Smooth muscle cell (in vitro differentiated cells): ENCODE measurements around the gene CAPN10. TPM values are rescaled to one million over a fixed set of nuclear protein-coding genes. Genes with fewer than 3 reads are reported as not detected.

Experiments
- DNase-seq: peaks from one replicate; lab custom pipeline; 2025; ENCODE audit not compliant: unreplicated experiment; lab: John Stamatoyannopoulos, UW
- H2AFZ ChIP-seq: fragments of 200-600 bp; sonication (generic); 2 replicates; pipeline ENCODE4 v1.6.0; 2016; ENCODE audit warnings: antibody characterized with exemption, low read depth, mild to moderate bottlenecking
- H3F3A ChIP-seq: fragments of 200-600 bp; sonication (generic); 2 replicates; pipeline ENCODE4 v1.6.0; 2017; ENCODE audit warnings: antibody characterized with exemption, low read depth
- H3K27ac ChIP-seq: fragments of 200-600 bp; sonication (generic); 2 replicates; pipeline ENCODE4 v1.5.1; 2016; ENCODE audit warnings: low read depth, mild to moderate bottlenecking
- H3K27me3 ChIP-seq: fragments of 200-600 bp; sonication (generic); 2 replicates; pipeline ENCODE4 v1.6.1; 2016; ENCODE audit warnings: low read depth, mild to moderate bottlenecking
- H3K36me3 ChIP-seq: fragments of 200-600 bp; sonication (generic); 2 replicates; pipeline ENCODE4 v1.5.1; 2016; ENCODE audit warnings: low read depth
- H3K4me1 ChIP-seq: fragments of 200-600 bp; sonication (generic); 2 replicates; pipeline ENCODE4 v1.5.1; 2016; ENCODE audit warnings: low read depth
- H3K4me2 ChIP-seq: fragments of 200-600 bp; sonication (generic); 2 replicates; pipeline ENCODE4 v1.6.0; 2016; ENCODE audit warnings: mild to moderate bottlenecking
- H3K4me3 ChIP-seq: fragments of 200-600 bp; sonication (generic); 2 replicates; pipeline ENCODE4 v1.5.1; 2016; ENCODE audit warnings: mild to moderate bottlenecking
- H3K79me2 ChIP-seq: fragments of 200-600 bp; sonication (generic); 2 replicates; pipeline ENCODE4 v1.6.0; 2016; ENCODE audit warnings: low read depth, mild to moderate bottlenecking
- H3K9ac ChIP-seq: fragments of 200-600 bp; sonication (generic); 2 replicates; pipeline ENCODE4 v1.6.0; 2016; ENCODE audit warnings: low read depth
- H3K9me3 ChIP-seq: fragments of 200-600 bp; sonication (generic); replicated peaks from 2 replicates; pipeline ENCODE4 v1.5.1; 2016; ENCODE audit warnings: low read depth
- H4K20me1 ChIP-seq: fragments of 200-600 bp; sonication (generic); 2 replicates; pipeline ENCODE4 v1.6.0; 2016; ENCODE audit warnings: low read depth
- WGBS: methylation state at CpG from one replicate; pipeline ENCODE4 v1.1.7; 2016; ENCODE audit warnings: low lambda C conversion rate; 5-methylcytosine and 5-hydroxymethylcytosine counted together
- polyA plus RNA-seq: library from polyadenylated mRNA; unstranded; fragments of >200 nt; fragmentation: Nextera tagmentation; extraction: Ambion mirVana; gene quantifications from 2 replicates; pipeline ENCODE4 v1.2.1, GENCODE V29; 2016
- total RNA-seq: library from RNA; depleted of rRNA; stranded (reverse); fragments of >200 nt; gene quantifications from 2 replicates; pipeline ENCODE4 v1.2.3, GENCODE V29; 2014
- TF ChIP-seq, protein P1 (sequence below): fragments of 200-600 bp; sonication (generic); IDR thresholded peaks from 2 replicates; pipeline ENCODE4 v1.5.1; 2017; ENCODE audit warnings: borderline replicate concordance, mild to moderate bottlenecking, antibody characterized with exemption; ENCODE audit not compliant: insufficient read depth, poor library complexity, severe bottlenecking

CAPN10 gene
- total and polyA plus RNA-seq, 2 experiments from 2014 or later = 6.6 to 17.0 TPM

- Histone ChIP-seq H2AFZ (no peak overlapping the region), H3K4me2 (no peak overlapping the region), H3K36me3 (no peaks in the 10 kb centered on the region), H3K9ac (no peak overlapping the region), H3K79me2 (peaks cover 36% of the 10 kb centered on the region), H3K27ac (no peak overlapping the region), H3K27me3 (no peaks in the 10 kb centered on the region), H3K9me3 (no peaks in the 10 kb centered on the region), H3K4me3 (no peak overlapping the region), H3F3A (no peaks in the 10 kb centered on the region), H3K4me1 (peaks cover 12% of the 10 kb centered on the region), H4K20me1 (peaks cover 55% of the 10 kb centered on the region)
- 98% methylated on average over 21 of the region's 21 CpGs for WGBS
- no peak for DNase-seq
- TF ChIP-seq, protein P1, sequence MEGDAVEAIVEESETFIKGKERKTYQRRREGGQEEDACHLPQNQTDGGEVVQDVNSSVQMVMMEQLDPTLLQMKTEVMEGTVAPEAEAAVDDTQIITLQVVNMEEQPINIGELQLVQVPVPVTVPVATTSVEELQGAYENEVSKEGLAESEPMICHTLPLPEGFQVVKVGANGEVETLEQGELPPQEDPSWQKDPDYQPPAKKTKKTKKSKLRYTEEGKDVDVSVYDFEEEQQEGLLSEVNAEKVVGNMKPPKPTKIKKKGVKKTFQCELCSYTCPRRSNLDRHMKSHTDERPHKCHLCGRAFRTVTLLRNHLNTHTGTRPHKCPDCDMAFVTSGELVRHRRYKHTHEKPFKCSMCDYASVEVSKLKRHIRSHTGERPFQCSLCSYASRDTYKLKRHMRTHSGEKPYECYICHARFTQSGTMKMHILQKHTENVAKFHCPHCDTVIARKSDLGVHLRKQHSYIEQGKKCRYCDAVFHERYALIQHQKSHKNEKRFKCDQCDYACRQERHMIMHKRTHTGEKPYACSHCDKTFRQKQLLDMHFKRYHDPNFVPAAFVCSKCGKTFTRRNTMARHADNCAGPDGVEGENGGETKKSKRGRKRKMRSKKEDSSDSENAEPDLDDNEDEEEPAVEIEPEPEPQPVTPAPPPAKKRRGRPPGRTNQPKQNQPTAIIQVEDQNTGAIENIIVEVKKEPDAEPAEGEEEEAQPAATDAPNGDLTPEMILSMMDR = no peak
Observed at GRCh38 chr2:240590681-240591111, 4.2 kb downstream of the CAPN10 start.

GRCh38 chr2:240591226-240591625, 4.7 kb downstream of the CAPN10 start:
- peaks cover 32% of the 10 kb centered on the region for H3K79me2 ChIP-seq
- no peaks in the 10 kb centered on the region for H3K36me3 ChIP-seq
- H3K4me1 ChIP-seq = peaks cover 12% of the 10 kb centered on the region
- H3K27me3 ChIP-seq = no peaks in the 10 kb centered on the region
- no peak overlapping the region for H3K27ac ChIP-seq
- no peak for DNase-seq
- no peak overlapping the region for H2AFZ ChIP-seq
- no peak overlapping the region for H3K9ac ChIP-seq
- H3F3A ChIP-seq = no peaks in the 10 kb centered on the region
- H3K9me3 ChIP-seq = no peaks in the 10 kb centered on the region
- 88% methylated on average over 6 of the region's 6 CpGs for WGBS
- no peak overlapping the region for H3K4me2 ChIP-seq
- no peak overlapping the region for H3K4me3 ChIP-seq
- TF ChIP-seq, protein P1 = no peak
- peaks cover 59% of the 10 kb centered on the region for H4K20me1 ChIP-seq

- Histone ChIP-seq H3K4me3 (no peak overlapping the region), H3K36me3 (no peaks in the 10 kb centered on the region), H3K4me2 (no peak overlapping the region), H2AFZ (no peak overlapping the region), H3K27me3 (no peaks in the 10 kb centered on the region), H3K4me1 (peaks cover 12% of the 10 kb centered on the region), H3K9ac (no peak overlapping the region), H3K9me3 (no peaks in the 10 kb centered on the region), H4K20me1 (peaks cover 63% of the 10 kb centered on the region), H3K79me2 (peaks cover 29% of the 10 kb centered on the region), H3F3A (no peaks in the 10 kb centered on the region), H3K27ac (no peak overlapping the region)
- DNase-seq = no peak
- TF ChIP-seq, protein P1 = no peak
- WGBS = 96% methylated on average over 13 of the region's 13 CpGs
Observed at GRCh38 chr2:240591784-240592183, 5.2 kb downstream of the CAPN10 start.

DNA sequence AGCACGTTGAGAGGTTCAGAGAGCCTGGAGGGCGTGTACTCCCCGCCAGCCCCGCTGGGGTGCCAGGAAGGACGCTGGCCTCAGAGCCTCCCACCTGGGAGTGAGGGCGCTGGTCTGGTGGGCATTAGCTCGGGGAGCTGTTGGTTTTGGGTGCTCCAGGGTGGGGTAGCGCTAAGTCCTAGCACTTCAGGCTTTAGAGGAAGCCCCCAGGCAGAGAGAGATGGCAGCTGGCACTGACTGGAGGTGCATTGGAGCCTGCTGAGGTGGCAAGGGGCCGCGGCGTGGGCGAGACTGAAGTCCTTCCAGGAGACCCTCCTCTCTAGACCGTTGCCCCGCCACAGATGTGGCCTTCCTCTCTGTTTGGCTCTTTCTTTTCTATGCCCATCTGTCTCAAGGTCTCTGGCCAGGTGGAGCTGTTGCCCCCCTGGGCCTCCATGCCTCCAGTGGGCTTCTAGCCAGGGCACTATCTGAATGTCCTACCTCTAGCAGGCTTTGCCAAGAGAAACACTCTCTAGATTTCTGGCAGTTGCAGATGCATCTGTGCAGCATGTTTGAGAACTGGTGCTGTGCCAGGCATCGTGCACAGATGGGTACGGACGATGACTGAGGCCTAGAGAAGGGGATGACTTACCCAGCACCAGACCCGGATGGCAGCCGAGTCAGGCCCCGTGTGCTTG, 6.6 kb downstream of the CAPN10 start:
- WGBS = 97% methylated on average over 20 of the region's 20 CpGs
- TF ChIP-seq, protein P1 = no peak
- Histone ChIP-seq H3K4me2 (no peak overlapping the region), H2AFZ (no peak overlapping the region), H3K9ac (no peak overlapping the region), H3K4me1 (peaks cover 3% of the 10 kb centered on the region), H3K27ac (no peak overlapping the region), H3K9me3 (no peaks in the 10 kb centered on the region), H4K20me1 (peaks cover 56% of the 10 kb centered on the region), H3K36me3 (no peaks in the 10 kb centered on the region), H3K79me2 (peaks cover 16% of the 10 kb centered on the region), H3F3A (no peaks in the 10 kb centered on the region), H3K4me3 (no peak overlapping the region), H3K27me3 (no peaks in the 10 kb centered on the region)
- DNase-seq = no peak
